ENCODE results near the gene GTF2E1. TPM values are rescaled to one million over a fixed set of nuclear protein-coding genes. Genes with fewer than 3 reads are reported as not detected.

The GTF2E1 gene
- total and polyA plus RNA-seq, 10 of the 15 experiments (the other 5 are each of a cell fraction or from before 2014, with no cell fraction given) = 9.2 to 24.9 (median 16.2) TPM

DNA sequence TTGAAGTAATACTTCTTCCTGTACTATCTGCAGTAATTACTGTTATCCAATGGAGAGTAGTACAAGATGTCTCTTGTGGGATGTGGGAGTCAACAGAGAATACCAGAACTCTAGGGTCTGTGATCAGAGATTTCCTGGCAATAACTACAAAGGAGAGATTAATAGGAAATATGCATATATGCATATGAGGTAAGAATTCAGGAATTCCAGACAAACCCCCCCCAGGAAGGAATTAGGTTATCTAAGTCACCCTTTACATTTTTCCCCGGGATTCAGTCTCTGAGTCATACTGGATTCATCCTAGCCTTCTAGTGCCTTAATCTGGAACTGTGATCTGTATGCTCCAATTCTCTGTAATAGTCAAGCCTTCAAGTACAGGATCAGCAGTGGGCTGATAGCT, 49.4 kb downstream of the GTF2E1 start:
- in situ Hi-C loops (cut with MboI) (loop anchor here (5.0 to 10.0 kb wide), 3 partner anchors 197 to 547 kb away; partner anchors contain the start of gene NDUFB4), intact Hi-C loops (cut with micrococcal nuclease; ENCODE audit: unreplicated experiment) (no loop called here)
- ChIA-PET SMC1A (ENCODE audit: uncharacterized antibody, unreplicated experiment) (interaction anchor here (0.7 to 4.7 kb wide), 8 partner anchors 18 to 234 kb away, joined by 3 to 55 read pairs (median 30); partner anchors contain the start of gene NDUFB4), RAD21 (ENCODE audit: unreplicated experiment) (interaction anchor here (1.1 to 2.0 kb wide), 3 partner anchors 11 to 224 kb away, joined by 4 to 6 read pairs (median 5); partner anchors contain the start of gene NDUFB4), POLR2A (no interaction called here), CTCF (interaction anchor here (1.5 to 11.4 kb wide), 3 partner anchors 114 to 230 kb away, joined by 4 to 376 read pairs (median 23); partner anchors contain the start of gene NDUFB4)
- Histone ChIP-seq H2AFZ (ENCODE audit: control insufficient read depth, low read depth, low read length) (no peak overlapping the region), H3K4me1 (ENCODE audit: control insufficient read depth, insufficient read depth, low read length) (peaks cover 13% of the 10 kb centered on the region), H3K27me3 (replicated peaks in 1 of 2; ENCODE audit: control insufficient read depth in 2 of 2, insufficient read depth in 2 of 2, low read length in 1 of 2) (no peaks in the 10 kb centered on the region), H3K27ac (ENCODE audit: control insufficient read depth, insufficient read depth) (no peak overlapping the region), H3K9ac (ENCODE audit: control insufficient read depth, insufficient read depth, low read length) (no peak overlapping the region), H3K4me3 (no peak overlapping the region), H3K4me2 (ENCODE audit: control insufficient read depth, insufficient read depth) (no peak overlapping the region), H3K79me2 (ENCODE audit: control insufficient read depth, insufficient read depth, low read length) (no peaks in the 10 kb centered on the region), H3K36me3 (ENCODE audit: control insufficient read depth in 2 of 2, insufficient read depth in 2 of 2, low read length in 1 of 2) (no peaks in the 10 kb centered on the region), H3K9me3 (replicated peaks; ENCODE audit: control insufficient read depth, insufficient read depth, low read length) (no peaks in the 10 kb centered on the region), H4K20me1 (ENCODE audit: control insufficient read depth, insufficient read depth) (no peaks in the 10 kb centered on the region)
- no peak for TF ChIP-seq RFX5 (IDR thresholded peaks at IDR 0.05; ENCODE audit: low read depth, low read length)
- TF ChIP-seq, protein P1, sequence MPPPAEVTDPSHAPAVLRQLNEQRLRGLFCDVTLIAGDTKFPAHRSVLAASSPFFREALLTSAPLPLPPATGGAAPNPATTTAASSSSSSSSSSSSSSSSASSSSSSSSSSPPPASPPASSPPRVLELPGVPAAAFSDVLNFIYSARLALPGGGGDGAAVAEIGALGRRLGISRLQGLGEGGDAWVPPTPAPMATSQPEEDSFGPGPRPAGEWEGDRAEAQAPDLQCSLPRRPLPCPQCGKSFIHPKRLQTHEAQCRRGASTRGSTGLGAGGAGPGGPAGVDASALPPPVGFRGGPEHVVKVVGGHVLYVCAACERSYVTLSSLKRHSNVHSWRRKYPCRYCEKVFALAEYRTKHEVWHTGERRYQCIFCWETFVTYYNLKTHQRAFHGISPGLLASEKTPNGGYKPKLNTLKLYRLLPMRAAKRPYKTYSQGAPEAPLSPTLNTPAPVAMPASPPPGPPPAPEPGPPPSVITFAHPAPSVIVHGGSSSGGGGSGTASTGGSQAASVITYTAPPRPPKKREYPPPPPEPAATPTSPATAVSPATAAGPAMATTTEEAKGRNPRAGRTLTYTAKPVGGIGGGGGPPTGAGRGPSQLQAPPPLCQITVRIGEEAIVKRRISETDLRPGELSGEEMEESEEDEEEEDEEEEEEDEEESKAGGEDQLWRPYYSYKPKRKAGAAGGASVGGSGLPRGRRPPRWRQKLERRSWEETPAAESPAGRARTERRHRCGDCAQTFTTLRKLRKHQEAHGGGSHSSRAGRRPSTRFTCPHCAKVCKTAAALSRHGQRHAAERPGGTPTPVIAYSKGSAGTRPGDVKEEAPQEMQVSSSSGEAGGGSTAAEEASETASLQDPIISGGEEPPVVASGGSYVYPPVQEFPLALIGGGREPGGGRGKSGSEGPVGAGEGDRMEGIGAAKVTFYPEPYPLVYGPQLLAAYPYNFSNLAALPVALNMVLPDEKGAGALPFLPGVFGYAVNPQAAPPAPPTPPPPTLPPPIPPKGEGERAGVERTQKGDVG (CRISPR knock-in tag; IDR thresholded peaks at IDR 0.05) = no peak
- no peak for TF ChIP-seq NFXL1 (IDR thresholded peaks at IDR 0.05; ENCODE audit: borderline replicate concordance)
- no peak for TF ChIP-seq POU2F2 (IDR thresholded peaks at IDR 0.05; ENCODE audit: borderline replicate concordance, low read depth, low read length)
- TF ChIP-seq CHD1 (IDR thresholded peaks at IDR 0.05; ENCODE audit: low read depth, low read length) = no peak
- no peak for ATAC-seq
- WGBS (ENCODE audit: insufficient coverage, insufficient replicate concordance, low lambda C conversion rate, missing lambda C conversion rate) = 76% methylated on average over 1 of the region's 1 CpG
- FAIRE-seq = no peak
- DNase-seq (ENCODE audit: low read depth, low spot score) = no peak
- BruUV-seq (replicated peaks) = no TSS peak
